Activated naive CD8-positive, alpha-beta T cell (primary cell): ENCODE measurements around the gene IGSF3.
"Not testable (repeated sequence)": the region's sequence is repeated elsewhere in the genome, so short reads cannot be mapped to it uniquely, and the experiment has no call there.

Source experiments
- H3K27ac Mint-ChIP-seq: one replicate; pipeline ENCODE4 v1.8.0; 2021; ENCODE audit warnings: mixed read lengths
- H3K27me3 Mint-ChIP-seq: one replicate; pipeline ENCODE4 v1.8.0; 2021; ENCODE audit warnings: mixed read lengths
- H3K36me3 Mint-ChIP-seq: one replicate; pipeline ENCODE4 v1.8.0; 2021; ENCODE audit warnings: mixed read lengths
- H3K4me1 Mint-ChIP-seq: one replicate; pipeline ENCODE4 v1.8.0; 2021; ENCODE audit warnings: low read depth, mixed read lengths
- H3K4me3 Mint-ChIP-seq: one replicate; pipeline ENCODE4 v1.8.0; 2021; ENCODE audit warnings: mild to moderate bottlenecking, mixed read lengths
- H3K9me3 Mint-ChIP-seq: one replicate; pipeline ENCODE4 v1.8.0; 2021; ENCODE audit warnings: low read depth, mixed read lengths

Gene IGSF3

GRCh38 chr1:116661633-116662032, 5.9 kb downstream of the IGSF3 start:
- Mint-ChIP-seq H3K27ac (no peak overlapping the region), H3K9me3 (no peaks in the 10 kb centered on the region), H3K36me3 (no peaks in the 10 kb centered on the region), H3K4me3 (no peak overlapping the region), H3K27me3 (peaks cover 33% of the 10 kb centered on the region), H3K4me1 (peaks cover 14% of the 10 kb centered on the region)

DNA sequence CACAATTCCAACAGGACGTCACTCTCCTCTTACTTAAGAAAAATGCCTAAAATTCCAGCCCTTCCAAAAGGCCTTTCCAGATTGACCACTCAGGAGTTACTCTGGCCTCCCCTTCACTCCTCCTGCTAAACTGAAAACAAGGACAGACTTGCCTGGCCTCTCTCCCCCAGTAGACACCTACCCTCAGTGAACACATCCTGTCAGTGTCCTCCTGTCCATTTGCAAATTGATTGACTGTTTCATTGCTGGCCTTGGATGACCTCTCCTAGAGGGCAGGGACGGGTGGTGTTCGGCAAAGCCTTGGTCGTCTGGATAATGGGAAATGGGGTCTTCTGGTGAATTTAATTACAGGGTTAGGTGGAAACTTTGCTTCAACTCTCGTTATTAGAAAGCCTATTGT, 8.9 kb downstream of the IGSF3 start:
- H3K36me3 Mint-ChIP-seq, H3K4me3 Mint-ChIP-seq, H3K27ac Mint-ChIP-seq, H3K9me3 Mint-ChIP-seq, H3K4me1 Mint-ChIP-seq: not testable (repeated sequence)
- peaks cover 14% of the 10 kb centered on the region for H3K27me3 Mint-ChIP-seq

- not testable (repeated sequence) for H3K36me3 Mint-ChIP-seq, H3K4me3 Mint-ChIP-seq, H3K9me3 Mint-ChIP-seq, H3K27ac Mint-ChIP-seq, H3K4me1 Mint-ChIP-seq
- peaks cover 10% of the 10 kb centered on the region for H3K27me3 Mint-ChIP-seq
Measured at GRCh38 chr1:116657836-116658235, 9.7 kb downstream of the IGSF3 start.

DNA sequence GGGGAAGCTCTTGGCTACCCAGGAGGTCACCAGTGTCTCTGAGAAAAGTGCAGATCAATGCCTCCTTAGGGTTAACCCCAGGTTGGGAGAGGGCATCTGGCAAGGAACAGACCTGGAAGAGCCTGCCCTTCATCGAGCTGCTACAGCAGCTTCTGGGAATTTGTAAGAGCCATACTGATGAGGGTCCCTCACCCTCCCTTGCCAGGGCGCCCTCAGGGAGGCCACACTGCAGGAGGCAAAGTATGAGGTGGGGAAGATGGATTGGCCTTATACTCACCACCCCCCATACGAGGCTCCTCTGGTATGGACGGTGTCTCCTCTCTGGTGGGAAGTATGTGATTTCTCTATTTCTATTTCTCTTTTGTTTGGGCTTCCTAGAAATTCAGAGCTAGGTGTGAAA, 13.2 kb downstream of the IGSF3 start:
- no peaks in the 10 kb centered on the region for H3K9me3 Mint-ChIP-seq
- H3K27me3 Mint-ChIP-seq, result peaks cover 2% of the 10 kb centered on the region
- no peak overlapping the region for H3K27ac Mint-ChIP-seq
- no peaks in the 10 kb centered on the region for H3K36me3 Mint-ChIP-seq
- H3K4me1 Mint-ChIP-seq, result no peaks in the 10 kb centered on the region
- H3K4me3 Mint-ChIP-seq, result no peak overlapping the region

- H3K4me3 Mint-ChIP-seq, H3K36me3 Mint-ChIP-seq, H3K4me1 Mint-ChIP-seq, H3K9me3 Mint-ChIP-seq, H3K27ac Mint-ChIP-seq, H3K27me3 Mint-ChIP-seq: not testable (repeated sequence)
Measured at GRCh38 chr1:116652598-116652997, 14.9 kb downstream of the IGSF3 start.

DNA sequence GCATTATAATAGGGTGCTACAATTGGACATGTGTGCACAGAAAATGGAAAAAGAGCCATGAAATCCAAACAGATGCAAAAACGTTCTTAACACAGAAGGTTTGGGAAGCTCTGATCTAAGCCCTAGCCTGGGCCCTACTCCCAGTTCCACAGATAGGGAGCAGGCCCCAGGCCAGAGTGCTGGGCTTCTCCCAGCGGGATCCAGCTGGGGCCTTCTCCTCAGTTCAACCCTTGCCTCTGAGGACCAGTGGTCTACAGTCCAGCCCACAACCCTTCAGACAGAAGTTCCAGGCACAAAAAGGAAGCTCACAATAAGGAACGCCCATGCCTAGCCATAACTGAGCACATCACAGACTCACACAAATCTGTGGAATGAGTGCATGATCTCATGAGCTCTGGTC, 16.8 kb downstream of the IGSF3 start:
- not testable (repeated sequence) for H3K36me3 Mint-ChIP-seq, H3K27me3 Mint-ChIP-seq, H3K9me3 Mint-ChIP-seq, H3K4me1 Mint-ChIP-seq, H3K27ac Mint-ChIP-seq, H3K4me3 Mint-ChIP-seq

- not testable (repeated sequence) for H3K9me3 Mint-ChIP-seq, H3K4me1 Mint-ChIP-seq, H3K36me3 Mint-ChIP-seq
Measured at GRCh38 chr1:116649041-116649440, 18.5 kb downstream of the IGSF3 start.

DNA sequence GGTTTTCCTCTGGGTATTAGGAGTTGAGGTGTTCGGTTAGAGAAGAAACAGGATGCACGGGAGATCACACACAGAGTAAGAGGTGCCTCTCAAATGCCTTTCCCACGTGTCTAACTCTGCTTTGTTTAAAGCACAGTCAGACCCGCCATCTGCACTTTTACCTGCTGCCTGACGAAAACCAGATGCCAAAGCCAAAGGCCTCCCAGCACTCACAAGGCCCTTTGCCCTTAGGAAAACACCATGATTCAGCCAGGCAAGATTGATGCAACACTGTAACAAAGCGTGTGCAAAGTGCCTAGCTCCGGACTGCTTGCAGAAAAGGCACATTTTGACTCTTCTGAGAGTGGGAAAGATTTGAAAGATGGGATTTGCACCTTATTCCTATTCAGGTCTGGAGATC, 19.2 kb downstream of the IGSF3 start:
- H3K4me1 Mint-ChIP-seq, H3K36me3 Mint-ChIP-seq, H3K9me3 Mint-ChIP-seq, H3K4me3 Mint-ChIP-seq, H3K27me3 Mint-ChIP-seq, H3K27ac Mint-ChIP-seq: not testable (repeated sequence)

More at GRCh38 chr1:116649041-116649440, 18.5 kb downstream of the IGSF3 start:
- not testable (repeated sequence) for H3K27me3 Mint-ChIP-seq, H3K4me3 Mint-ChIP-seq, H3K27ac Mint-ChIP-seq

GRCh38 chr1:116647186-116647585, 20.3 kb downstream of the IGSF3 start:
- H3K36me3 Mint-ChIP-seq, H3K9me3 Mint-ChIP-seq, H3K27me3 Mint-ChIP-seq, H3K4me3 Mint-ChIP-seq, H3K4me1 Mint-ChIP-seq, H3K27ac Mint-ChIP-seq: not testable (repeated sequence)

GRCh38 chr1:116646673-116647170, 20.8 kb downstream of the IGSF3 start:
- H3K36me3 Mint-ChIP-seq, H3K27me3 Mint-ChIP-seq, H3K9me3 Mint-ChIP-seq, H3K4me1 Mint-ChIP-seq, H3K27ac Mint-ChIP-seq, H3K4me3 Mint-ChIP-seq: not testable (repeated sequence)

DNA sequence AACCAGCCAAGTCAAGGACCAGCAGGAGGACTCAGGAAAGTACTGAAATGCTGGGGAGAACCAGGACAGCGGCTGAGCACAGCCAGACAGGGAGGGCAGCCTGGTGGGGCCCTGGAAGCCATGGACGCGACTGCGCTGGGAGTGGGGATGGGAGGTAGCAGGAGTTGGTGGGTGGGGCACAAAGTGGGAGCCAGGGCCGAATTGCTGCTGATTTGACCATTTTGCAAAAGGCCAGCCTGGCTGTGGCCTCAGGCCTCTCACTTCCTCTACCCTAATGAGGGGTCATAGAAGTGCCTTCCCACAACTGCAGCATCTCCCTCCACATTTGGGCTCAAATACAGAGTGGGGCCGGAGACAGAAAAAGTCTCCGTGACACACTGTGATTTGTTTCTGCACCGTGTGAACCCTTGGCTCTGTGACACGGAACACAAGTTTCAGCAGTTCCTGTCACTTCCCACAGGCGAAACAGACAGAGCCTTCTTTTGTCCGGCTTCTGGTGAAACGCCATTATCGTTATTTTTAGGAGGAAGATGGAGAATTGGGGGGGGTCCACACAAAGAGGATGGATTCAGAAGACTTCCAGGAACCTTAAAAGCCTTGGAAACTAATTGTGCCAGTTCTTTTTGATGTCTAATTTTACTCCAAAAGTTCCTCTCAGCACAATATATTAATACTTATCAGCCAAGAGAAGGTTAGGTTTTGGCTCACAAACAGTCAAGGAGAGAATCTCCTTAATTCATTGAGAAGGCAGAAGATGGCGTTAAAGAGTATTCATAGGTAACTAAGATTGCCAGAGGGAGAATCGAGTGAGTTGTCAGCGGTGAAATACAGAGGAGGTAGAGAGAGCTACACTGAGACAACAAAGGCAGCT, 21.5 kb downstream of the IGSF3 start:
- not testable (repeated sequence) for H3K27ac Mint-ChIP-seq, H3K27me3 Mint-ChIP-seq, H3K36me3 Mint-ChIP-seq, H3K4me1 Mint-ChIP-seq, H3K4me3 Mint-ChIP-seq, H3K9me3 Mint-ChIP-seq

GRCh38 chr1:116644993-116645392, 22.5 kb downstream of the IGSF3 start:
- H3K36me3 Mint-ChIP-seq, H3K27ac Mint-ChIP-seq, H3K4me1 Mint-ChIP-seq, H3K9me3 Mint-ChIP-seq, H3K4me3 Mint-ChIP-seq, H3K27me3 Mint-ChIP-seq: not testable (repeated sequence)

GRCh38 chr1:116644096-116644495, 23.4 kb downstream of the IGSF3 start:
- not testable (repeated sequence) for H3K27ac Mint-ChIP-seq, H3K9me3 Mint-ChIP-seq, H3K4me1 Mint-ChIP-seq, H3K4me3 Mint-ChIP-seq, H3K36me3 Mint-ChIP-seq, H3K27me3 Mint-ChIP-seq

GRCh38 chr1:116643281-116643751, 24.2 kb downstream of the IGSF3 start:
- H3K36me3 Mint-ChIP-seq, H3K27ac Mint-ChIP-seq, H3K27me3 Mint-ChIP-seq, H3K4me1 Mint-ChIP-seq, H3K4me3 Mint-ChIP-seq, H3K9me3 Mint-ChIP-seq: not testable (repeated sequence)

DNA sequence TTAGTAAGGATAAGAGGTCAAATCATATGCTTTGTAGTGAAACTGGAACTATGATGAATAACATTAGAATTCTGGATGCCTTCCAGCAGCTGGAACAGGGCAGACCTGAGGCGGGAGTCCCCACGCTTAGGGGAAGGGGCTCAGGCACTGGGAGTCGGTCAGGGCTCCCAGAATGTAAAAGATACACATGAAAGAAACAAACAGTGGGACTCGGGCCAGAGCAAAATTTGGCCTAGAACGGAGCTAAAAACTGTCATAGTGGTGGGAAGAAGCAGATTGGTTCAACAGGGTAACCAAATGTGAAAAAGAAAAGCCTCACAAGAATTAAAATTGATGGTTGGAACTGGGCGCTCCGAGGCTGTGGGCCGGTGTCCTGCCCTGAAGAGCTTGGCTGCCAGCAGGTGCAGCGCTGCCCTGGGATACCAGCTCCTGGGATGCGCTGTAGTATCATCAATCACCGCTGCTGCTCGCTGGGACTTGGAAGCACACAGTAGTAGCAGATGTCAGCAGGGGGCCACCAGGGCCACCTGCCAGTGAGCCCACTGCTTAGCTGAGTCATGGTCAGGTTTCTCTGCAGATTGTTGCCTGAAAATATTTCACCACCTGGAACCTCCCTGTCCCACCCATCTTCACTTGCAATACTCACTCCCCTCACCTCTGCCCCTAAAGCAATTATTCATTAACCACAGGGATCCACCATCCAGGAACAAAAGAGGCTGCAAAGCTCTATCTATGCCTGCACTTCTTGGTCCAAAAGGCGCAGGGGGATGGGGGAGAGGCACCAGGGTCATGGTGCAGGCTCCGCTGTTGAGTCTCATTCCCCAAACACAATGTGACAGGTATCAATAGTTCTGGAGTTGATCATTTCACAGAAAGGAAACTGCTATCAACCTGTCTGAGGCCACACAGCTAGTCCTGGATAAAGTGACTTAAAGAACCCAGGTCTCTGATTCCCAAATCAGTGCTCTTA, 24.9 kb downstream of the IGSF3 start:
- H3K36me3 Mint-ChIP-seq, H3K4me1 Mint-ChIP-seq, H3K9me3 Mint-ChIP-seq: not testable (repeated sequence)

More for the DNA sequence above, 24.9 kb downstream of the IGSF3 start:
- not testable (repeated sequence) for H3K27me3 Mint-ChIP-seq, H3K27ac Mint-ChIP-seq, H3K4me3 Mint-ChIP-seq
